ENCODE data around the gene LDLRAD4.
"Not testable (repeated sequence)": the region's sequence is repeated elsewhere in the genome, so short reads cannot be mapped to it uniquely, and the experiment has no call there.

LDLRAD4 gene

GRCh38 chr18:13246591-13246990 lies 28.0 kb downstream of the LDLRAD4 start:
- DNase-seq (ENCODE audit: low read depth in 2 of 2) = no peak

GRCh38 chr18:13247506-13247905 lies 28.9 kb downstream of the LDLRAD4 start:
- no peak for DNase-seq (ENCODE audit: low read depth in 2 of 2)

- DNase-seq (ENCODE audit: low read depth in 2 of 2) = no peak
Observed at GRCh38 chr18:13252686-13253410, 34.3 kb downstream of the LDLRAD4 start.

GRCh38 chr18:13253786-13254688 lies 35.5 kb downstream of the LDLRAD4 start:
- DNase-seq (ENCODE audit: low read depth in 2 of 2) = no peak

GRCh38 chr18:13254971-13255927 lies 36.7 kb downstream of the LDLRAD4 start:
- DNase-seq (ENCODE audit: low read depth in 2 of 2) = no peak

- no peak for DNase-seq (ENCODE audit: low read depth in 2 of 2)
Observed at GRCh38 chr18:13256444-13257305, 38.1 kb downstream of the LDLRAD4 start.

- no peak for DNase-seq (ENCODE audit: low read depth in 2 of 2)
Observed at GRCh38 chr18:13257361-13257980, 38.9 kb downstream of the LDLRAD4 start.

GRCh38 chr18:13258921-13259320 lies 40.4 kb downstream of the LDLRAD4 start:
- no peak for DNase-seq (ENCODE audit: low read depth in 2 of 2)

GRCh38 chr18:13259701-13260100 lies 41.1 kb downstream of the LDLRAD4 start:
- DNase-seq (ENCODE audit: low read depth in 2 of 2) = no peak

- no peak for DNase-seq (ENCODE audit: low read depth in 2 of 2)
Observed at GRCh38 chr18:13260197-13260934, 41.8 kb downstream of the LDLRAD4 start.

- DNase-seq (ENCODE audit: low read depth in 2 of 2) = no peak
Observed at GRCh38 chr18:13260935-13261640, 42.5 kb downstream of the LDLRAD4 start.

GRCh38 chr18:13261661-13262357 lies 43.2 kb downstream of the LDLRAD4 start:
- no peak for DNase-seq (ENCODE audit: low read depth in 2 of 2)

GRCh38 chr18:13262358-13262680 lies 43.8 kb downstream of the LDLRAD4 start:
- not testable (repeated sequence) for DNase-seq (ENCODE audit: low read depth in 2 of 2)

GRCh38 chr18:13262839-13263691 lies 44.5 kb downstream of the LDLRAD4 start:
- no peak for DNase-seq (ENCODE audit: low read depth in 2 of 2)

GRCh38 chr18:13264091-13265007 lies 45.8 kb downstream of the LDLRAD4 start:
- no peak for DNase-seq (ENCODE audit: low read depth in 2 of 2)
